HG02970 (cell line): ENCODE data around the gene OTOS.

Experiments used
- ATAC-seq: cut with Tn5 transposase; IDR thresholded peaks from one replicate; pipeline ENCODE4 v1.9.1; 2021; ENCODE audit warnings: mild to moderate bottlenecking, moderate library complexity, moderate number of reproducible peaks; ENCODE audit not compliant: unreplicated experiment, low FRiP score

Gene OTOS

GRCh38 chr2:240155048-240155744 lies 14.7 kb upstream of the OTOS start:
- no peak for ATAC-seq

- no peak for ATAC-seq
Measured at GRCh38 chr2:240154606-240155005, 14.1 kb upstream of the OTOS start.

DNA sequence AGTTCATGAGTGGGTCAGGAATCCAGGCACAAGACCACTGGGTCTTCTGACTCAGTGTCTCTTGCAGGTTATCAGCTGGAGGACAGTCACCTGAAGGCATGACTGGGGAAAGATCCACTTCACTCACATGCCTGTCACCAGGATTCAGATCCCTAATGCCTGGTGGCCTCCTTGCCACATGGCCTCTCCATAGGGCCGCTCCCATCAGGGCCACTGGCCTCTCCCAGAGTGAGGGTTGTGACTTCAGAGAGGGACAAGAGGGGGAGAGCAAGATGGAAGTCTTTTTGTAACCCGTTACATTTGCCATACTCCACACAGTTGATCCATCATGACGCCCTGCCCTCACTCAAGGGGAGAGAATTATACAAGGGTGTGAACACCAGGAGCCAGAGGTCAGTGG lies 13.0 kb upstream of the OTOS start:
- no peak for ATAC-seq

- no peak for ATAC-seq
Measured at GRCh38 chr2:240151477-240152031, 11.1 kb upstream of the OTOS start.

- no peak for ATAC-seq
Measured at GRCh38 chr2:240149943-240150784, 9.7 kb upstream of the OTOS start.

GRCh38 chr2:240147911-240148587 lies 7.6 kb upstream of the OTOS start:
- no peak for ATAC-seq

DNA sequence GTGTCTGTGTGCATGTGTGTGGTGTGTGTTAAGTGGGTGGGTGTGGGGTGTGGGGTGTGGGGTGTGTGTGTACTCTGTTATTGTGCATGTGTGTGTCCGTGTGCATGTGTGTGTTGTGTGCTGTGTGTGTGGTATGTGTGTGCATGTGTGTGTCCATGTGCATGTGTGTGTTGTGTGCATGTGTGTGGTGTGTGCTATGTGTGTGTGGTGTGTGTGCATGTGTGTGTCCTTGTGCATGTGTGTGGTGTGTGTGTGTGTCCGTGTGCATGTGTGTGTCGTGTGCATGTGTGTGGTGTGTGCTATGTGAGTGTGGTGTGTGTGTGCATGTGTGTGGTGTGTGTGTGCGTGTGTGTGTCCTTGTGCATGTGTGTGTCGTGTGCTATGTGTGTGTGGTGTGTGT lies 6.9 kb upstream of the OTOS start:
- ATAC-seq = no peak

DNA sequence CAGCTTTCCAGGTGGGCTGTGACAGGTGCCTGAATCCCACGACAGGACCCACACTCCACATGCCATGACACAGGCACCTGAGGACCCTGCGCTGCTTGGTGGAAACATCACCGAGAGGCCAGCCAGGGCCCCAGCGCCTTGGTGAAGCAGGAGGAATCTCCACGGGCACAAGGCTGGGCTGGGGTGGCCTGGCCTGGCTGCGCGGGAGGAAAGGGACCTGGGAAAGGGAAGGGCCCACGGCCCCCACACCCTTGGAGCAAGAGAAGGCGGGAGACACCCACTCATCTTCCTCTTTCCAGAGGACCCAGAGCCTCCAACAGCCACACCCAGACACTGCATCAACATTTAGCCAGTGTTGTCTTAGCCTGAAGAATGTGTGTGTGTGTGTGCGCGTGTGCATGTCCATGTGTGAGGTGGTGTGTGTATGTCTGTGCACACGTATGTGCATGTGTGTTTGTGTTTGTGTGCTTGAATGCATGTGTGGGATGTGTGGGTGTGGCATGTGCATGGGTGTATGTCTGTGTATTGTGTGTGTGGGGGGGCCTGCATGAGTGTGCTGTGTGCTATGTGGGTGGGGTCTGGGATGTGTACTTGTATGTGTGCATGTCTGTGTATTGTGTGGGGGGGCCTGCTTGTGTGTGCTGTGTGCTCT lies 6.3 kb upstream of the OTOS start:
- ATAC-seq = no peak

- no peak for ATAC-seq
Measured at GRCh38 chr2:240146141-240146561, 5.7 kb upstream of the OTOS start.

DNA sequence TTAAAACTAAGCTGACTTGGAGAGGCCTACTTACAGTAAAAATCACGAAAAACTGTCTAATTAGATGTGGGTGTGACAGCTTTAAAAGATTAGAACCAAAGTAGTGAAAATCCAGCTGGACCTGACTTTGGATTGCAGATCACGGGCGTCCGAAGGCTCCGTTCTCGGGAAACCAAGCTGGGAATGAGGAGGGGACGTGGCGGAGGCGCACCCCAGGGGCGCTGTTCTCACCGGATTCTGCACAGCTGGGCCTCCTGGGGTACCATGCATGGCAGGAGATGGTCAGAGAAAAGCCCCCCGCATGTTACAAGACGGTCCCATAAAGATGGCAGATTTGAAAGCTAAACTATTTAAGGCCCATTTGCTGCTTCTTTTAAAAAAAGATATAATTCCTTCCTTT lies 5.0 kb upstream of the OTOS start:
- no peak for ATAC-seq

- ATAC-seq = no peak
Measured at GRCh38 chr2:240144649-240145261, 4.3 kb upstream of the OTOS start.

DNA sequence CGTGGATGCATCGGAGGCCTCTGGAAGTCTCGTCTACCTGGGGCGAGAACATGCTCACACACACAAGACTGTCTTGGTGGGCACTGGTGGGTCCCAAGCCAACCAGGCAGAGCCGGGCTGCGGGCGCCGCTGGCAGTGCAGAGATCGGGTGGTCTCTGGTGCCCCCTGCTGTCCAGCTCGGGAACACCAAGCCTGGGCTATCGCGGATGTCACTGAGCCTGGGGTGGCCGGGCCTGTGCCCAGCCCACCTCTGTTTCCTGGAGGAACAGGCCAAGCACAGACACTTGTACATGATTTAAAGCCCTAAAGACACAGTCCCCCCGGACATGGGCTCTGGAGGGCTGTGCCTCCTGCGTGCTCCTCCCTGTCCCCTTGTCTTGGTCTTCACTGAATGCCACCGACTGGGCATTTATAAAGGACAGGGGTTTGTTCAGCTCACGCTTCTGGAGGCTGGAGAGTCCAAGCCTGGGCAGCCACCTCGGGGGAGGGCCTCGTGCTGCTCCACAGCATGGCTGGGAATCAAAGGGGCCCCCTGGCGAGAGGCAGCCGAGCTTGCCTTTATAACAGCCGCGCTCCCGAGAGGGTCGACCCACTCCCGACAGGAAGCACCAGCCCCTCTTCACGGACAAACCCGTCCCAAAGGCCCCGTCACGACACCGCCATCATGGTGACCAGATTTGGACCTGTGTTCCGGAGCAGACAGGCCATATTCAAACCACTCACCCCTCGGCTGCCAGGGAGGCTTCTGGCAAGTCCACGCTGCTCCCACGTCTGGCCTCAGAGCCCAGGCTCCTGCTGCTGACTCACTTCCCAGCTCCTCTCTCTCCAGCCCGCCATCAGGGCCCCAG lies 3.6 kb upstream of the OTOS start:
- peak; percentile 70 for ATAC-seq

DNA sequence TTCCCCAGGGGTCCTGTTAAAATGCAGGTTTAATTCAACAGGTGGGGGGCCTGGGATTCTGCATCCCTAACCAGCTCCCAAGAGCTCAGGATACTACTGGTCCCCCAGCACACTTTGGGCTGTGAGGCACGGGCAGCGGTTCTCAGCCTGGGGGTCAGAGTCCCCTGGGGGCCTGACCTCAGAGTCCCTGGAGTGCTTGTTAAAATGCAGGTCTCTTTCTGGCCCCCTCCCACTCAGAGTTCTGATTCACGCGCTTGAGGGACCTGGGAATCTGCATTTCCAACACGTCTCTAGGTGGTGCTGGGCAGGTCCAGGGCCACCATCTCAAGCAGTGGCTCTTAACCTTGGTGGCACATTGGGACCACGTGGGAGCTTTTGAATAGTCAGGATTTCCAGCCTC lies 2.8 kb upstream of the OTOS start:
- no peak for ATAC-seq

DNA sequence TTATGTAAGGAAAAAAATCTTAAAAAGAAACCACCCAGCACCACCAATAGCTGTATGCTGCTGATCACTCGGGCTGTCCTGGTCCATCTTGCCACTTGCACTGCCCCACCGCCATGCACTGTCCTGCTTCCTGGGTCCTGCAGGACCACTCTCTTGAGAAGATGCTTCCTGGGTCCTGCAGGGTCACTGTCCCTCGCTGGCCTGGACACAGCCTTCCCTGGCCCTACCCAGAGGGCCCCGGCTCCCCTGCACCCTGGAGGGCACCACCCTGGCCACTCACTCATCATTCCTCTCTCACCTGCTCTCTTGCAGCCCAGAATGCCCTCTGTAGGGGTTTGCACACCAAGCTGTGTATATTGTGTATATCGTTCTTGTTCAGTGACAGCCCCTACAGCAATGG lies 2.4 kb upstream of the OTOS start:
- ATAC-seq = no peak

DNA sequence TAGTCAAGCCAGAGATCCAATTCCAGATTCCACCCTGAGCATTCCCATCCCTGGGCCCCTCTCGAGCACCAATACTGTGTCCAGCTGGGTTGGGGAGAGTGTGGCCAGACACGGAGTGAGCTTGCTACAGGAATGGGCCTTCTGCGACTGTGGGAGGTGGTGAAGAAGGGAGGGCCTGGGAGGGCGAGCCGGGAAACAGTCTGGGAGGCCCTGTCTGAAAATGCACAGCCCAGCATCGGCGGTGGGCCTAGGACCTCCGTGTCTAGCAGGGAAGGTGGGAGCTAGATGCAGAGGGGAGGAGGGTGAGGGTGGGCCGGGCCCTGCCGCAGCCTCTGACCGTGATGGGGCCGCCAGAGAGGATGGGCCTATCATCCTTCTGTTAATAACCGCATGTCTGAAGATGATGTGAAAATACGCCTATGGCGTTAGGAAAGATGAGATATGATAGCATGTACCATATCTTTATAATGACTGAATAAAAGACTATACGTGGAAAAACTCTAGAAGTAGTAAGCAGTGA lies 1.9 kb upstream of the OTOS start:
- no peak for ATAC-seq

DNA sequence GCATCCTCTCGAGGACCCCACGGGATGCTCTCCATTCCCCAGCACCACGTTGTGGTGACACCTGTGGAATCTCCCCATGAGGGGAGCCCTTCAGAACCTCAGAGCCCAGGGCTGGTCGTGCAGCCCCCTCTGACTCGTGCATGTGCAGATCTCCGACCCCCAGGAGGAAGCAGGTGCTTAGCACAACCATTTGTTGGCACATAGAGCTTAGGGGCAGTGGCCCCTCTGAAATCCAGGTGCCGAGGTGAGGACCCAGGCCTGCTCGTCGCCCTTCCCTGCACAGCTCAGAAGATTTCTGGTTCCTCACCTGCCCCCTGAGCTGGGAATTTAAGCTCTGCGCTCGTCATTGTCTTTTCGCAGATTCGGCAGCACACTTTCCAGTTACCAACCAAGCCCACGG lies 1.3 kb upstream of the OTOS start:
- ATAC-seq = no peak

GRCh38 chr2:240140920-240141319 lies 462 bp upstream of the OTOS start:
- no peak for ATAC-seq

DNA sequence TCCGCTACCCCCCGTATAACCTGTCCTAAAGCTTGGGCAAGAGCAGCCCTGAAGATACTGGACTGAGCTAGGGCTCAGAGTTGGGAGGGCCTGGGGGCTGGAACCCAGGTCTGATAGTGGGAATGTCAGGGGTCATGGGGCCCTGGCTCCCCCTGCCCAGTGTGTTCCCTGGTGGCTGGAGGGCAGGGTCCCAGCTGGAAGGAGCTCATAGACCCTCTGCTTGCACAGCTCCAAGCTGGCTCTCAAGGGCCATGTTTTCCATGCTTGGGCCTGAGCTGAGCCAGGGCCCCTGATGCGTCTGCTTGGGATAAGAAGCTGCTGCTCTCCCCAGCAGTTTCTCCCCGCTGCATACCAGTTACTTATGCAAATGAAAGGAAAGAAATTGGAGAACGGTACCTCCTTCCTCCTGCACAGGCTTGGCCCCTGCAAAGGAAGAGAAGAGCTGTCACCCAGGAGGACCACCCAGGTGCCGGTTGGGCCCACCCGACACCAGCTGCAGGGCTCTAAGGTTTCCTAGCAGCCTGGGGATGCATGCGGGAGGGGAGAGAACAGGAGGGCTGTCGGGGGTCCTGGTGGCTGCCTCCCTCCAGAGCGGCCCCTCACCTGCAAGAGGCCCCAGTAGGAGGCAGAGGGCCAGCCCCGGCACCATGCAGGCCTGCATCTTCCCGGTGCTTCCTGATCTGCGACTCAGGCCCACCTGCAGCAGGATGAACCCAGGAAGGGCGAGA lies 628 bp downstream of the OTOS start:
- no peak for ATAC-seq
